GM12864 (cell line): ENCODE measurements around the gene LRTM2.

Experiments used
- DNase-seq: peaks from one replicate; pipeline ENCODE4 v3.0.0-alpha.2; 2011; ENCODE audit warnings: low read depth
- H3K4me3 ChIP-seq: 2 replicates; pipeline ENCODE4 v1.5.1; 2011; ENCODE audit warnings: mild to moderate bottlenecking, low read depth, low read length, control low read depth
- TF ChIP-seq, protein P1 (sequence below): IDR thresholded peaks from 2 replicates; pipeline ENCODE4 v1.5.1; 2011; ENCODE audit warnings: low read depth, mild to moderate bottlenecking, moderate library complexity, low read length, control low read depth, inconsistent platforms; ENCODE audit errors: missing control alignments

Gene LRTM2

DNA sequence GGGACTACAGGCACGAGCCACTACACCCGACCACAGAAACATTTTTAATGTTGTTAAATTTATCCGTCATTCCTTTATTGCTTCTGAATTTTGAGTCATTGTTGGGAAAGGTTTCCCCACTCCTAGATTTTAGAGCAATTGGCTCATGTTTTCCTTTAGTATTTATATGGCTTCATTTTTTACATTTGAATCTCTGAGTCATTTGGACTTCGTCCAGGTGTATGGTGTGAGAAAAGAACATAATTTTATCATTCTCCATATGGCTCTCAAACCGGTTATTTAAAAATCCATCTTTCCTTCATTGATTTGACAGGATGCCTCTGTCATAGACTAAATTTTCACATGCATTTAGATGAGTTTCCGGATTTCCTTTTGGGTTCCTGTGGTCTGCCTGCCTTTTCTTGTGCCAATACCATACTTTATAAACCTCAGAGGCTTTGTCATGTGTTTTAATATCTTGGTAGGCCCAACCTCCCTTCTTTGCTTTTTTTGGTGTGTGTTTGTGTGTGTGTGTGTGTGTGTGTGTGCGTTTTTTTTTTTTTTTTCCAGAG, 30.9 kb downstream of the LRTM2 start:
- H3K4me3 ChIP-seq, result no peak overlapping the region
- TF ChIP-seq, protein P1, sequence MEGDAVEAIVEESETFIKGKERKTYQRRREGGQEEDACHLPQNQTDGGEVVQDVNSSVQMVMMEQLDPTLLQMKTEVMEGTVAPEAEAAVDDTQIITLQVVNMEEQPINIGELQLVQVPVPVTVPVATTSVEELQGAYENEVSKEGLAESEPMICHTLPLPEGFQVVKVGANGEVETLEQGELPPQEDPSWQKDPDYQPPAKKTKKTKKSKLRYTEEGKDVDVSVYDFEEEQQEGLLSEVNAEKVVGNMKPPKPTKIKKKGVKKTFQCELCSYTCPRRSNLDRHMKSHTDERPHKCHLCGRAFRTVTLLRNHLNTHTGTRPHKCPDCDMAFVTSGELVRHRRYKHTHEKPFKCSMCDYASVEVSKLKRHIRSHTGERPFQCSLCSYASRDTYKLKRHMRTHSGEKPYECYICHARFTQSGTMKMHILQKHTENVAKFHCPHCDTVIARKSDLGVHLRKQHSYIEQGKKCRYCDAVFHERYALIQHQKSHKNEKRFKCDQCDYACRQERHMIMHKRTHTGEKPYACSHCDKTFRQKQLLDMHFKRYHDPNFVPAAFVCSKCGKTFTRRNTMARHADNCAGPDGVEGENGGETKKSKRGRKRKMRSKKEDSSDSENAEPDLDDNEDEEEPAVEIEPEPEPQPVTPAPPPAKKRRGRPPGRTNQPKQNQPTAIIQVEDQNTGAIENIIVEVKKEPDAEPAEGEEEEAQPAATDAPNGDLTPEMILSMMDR, result no peak
- DNase-seq, result no peak

DNA sequence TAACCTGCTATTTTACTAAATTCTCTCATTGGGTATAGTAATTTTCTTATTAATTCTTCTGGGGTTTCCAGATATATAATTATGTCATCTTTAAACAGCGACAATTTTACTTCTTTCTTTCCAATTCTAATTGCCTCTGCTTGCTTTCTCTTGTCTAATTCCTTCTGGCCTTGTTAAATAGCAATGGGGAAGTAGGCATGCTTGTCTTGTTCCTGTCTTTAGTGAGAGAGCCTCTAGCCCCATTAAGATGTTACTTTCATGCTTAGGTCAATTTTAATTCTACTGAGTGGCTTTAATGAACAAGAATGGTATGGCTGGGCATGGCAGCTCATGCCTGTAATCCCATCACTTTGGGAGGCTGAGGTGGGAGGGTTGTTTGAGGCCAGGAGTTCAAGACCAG, 31.7 kb downstream of the LRTM2 start:
- no peak overlapping the region for H3K4me3 ChIP-seq
- TF ChIP-seq, protein P1, result no peak
- DNase-seq, result no peak

DNA sequence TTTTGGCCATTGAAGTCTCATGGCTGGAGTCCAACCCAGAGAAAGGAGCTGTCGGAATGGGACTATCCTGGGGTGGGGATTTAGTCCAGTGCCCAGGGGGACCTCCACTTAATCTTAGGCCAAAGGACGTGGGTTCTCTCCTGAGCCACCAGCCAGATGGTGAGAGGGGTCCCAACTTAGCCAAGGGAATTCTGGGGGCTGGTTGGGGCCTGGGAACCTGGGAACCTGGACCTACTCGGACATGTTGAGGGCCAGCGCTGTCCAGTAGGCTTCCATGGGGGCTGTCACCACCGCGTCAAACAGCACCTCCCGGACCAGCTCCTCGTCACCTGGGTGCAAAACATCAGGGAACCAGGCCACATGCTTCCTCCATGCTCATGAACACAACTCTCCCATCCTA, 33.4 kb downstream of the LRTM2 start:
- DNase-seq, result no peak
- TF ChIP-seq, protein P1, result no peak
- H3K4me3 ChIP-seq, result no peak overlapping the region

DNA sequence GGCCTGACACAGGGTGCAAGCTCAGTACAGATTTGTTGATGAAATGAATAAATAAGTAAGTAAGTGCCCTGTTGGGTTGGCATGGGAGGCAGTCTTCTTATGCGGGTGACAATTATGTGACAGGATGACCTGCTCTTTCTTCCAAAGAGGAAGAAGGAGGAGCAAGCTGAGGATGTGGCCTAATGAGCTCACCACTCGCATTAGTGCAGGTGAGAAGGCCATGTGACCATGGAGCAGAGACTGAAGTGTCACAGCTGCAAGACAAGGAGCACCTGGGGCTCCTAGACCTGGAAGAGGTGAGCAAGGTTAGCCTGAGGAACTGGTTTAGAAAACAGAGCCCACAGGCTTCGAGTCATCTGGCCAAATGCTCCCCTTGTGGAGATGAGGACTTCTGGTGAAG, 34.9 kb downstream of the LRTM2 start:
- DNase-seq, result no peak
- H3K4me3 ChIP-seq, result no peak overlapping the region
- TF ChIP-seq, protein P1, result no peak

DNA sequence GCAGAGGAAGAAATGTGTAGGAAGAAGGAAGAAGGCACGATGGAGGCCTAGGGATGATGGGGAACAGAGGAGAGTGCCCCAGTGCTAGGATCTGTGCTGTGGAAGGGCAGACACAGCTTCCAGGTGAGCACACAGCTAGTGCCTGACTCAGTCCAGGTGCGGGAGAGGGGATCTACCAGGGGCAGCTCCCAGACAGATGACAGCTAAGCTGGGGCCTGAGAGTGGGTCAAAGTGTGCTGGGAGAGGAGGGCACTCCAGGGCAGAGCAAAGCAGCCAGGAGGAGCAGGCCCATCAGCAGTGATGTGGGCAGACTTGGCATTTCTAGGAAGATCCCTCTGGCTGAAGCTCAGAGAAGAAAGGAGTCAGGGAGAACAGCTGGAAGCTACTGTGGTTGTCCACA, 36.7 kb downstream of the LRTM2 start:
- no peak overlapping the region for H3K4me3 ChIP-seq
- TF ChIP-seq, protein P1, result no peak
- no peak for DNase-seq

DNA sequence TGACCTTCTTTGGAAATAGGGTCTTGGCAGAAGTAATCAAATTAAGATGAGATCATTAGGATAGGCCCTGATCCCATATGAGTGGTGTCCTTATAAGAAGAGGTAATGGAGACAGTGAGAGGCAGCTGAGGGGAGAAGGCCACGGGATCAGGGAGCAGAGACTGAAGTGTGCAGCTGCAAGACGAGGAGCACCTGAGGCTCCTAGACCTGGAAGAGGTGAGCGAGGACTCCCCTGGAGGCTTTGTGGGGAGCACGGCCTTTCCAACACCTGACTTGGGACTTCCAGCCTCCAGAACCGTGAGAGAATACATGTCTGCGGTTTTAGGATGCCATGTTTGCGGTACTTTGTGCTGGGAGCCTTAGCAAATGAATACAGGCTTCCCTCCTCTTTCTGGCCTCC, 37.5 kb downstream of the LRTM2 start:
- TF ChIP-seq, protein P1, result no peak
- no peak overlapping the region for H3K4me3 ChIP-seq
- no peak for DNase-seq

DNA sequence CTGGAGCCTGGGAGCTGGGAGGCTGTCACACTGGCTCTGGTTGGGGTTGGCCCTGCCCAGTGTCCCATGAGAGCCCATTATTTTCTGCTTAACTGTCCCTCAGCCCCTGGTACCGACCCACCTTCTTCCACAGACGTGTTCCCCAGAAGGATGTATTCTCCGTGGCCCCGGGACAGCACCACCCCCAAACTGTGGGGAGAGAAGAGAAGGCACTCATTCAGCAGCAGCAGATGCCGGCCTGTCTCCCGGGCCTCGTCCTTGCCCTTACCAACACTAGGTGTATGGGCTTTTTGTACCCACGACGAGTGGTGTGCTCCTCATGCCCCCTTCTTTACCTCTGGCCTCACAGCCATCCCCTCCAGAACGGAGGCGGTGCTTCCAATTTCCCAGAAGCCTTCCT, 38.1 kb downstream of the LRTM2 start:
- no peak overlapping the region for H3K4me3 ChIP-seq
- DNase-seq, result no peak
- TF ChIP-seq, protein P1, result no peak
